Measurements from ENCODE around the gene COX4I2.

Gene COX4I2

DNA sequence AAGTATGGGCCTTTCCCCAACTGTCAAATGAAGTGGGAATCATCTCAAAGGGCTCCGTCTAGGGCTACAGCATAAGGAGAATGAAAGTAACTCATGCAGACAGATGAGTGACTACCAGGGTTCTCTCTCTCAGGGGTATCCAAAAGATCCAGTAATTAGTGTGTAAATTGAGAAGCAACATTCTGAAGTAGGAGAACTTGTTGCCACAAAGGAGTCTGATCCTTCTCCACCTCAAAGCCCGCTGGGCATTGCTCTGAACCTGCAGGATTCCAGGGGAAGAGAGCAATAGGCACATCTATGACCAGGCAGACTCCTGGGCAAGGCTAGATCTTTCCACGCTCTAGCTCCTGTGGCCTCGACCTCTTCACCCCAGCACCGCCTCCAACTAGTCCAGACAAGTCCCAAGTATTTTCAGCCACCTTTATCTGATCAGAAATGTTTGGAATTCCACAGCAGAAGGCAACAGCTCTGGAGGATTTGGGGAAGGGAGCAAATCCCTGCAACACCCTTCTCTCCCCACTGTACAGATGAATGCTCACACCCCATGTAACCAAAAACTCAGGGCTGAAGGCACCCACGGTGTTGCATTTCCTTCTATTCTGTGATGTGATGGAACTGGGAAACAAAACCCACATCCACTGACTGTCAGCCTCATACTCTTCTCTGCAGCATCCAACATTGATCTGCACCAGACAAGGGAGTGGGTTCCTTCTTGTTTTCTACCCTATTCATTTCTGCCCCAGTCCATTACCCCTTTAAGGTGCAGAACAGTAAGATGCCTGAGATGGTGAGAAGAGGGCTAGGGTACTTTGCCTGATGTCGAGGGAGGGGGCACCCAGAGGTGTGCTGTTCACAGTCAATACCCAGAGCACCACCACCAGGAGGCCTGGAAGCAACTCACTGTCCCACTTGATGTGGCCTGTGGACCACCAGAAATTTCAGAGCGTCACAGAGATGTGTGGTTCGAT lies 41.0 kb downstream of the COX4I2 start:
- no peak for DNase-seq

- no peak for DNase-seq
These were observed 41.9 kb downstream of the COX4I2 start for GRCh38 chr20:31679357-31680285.

DNA sequence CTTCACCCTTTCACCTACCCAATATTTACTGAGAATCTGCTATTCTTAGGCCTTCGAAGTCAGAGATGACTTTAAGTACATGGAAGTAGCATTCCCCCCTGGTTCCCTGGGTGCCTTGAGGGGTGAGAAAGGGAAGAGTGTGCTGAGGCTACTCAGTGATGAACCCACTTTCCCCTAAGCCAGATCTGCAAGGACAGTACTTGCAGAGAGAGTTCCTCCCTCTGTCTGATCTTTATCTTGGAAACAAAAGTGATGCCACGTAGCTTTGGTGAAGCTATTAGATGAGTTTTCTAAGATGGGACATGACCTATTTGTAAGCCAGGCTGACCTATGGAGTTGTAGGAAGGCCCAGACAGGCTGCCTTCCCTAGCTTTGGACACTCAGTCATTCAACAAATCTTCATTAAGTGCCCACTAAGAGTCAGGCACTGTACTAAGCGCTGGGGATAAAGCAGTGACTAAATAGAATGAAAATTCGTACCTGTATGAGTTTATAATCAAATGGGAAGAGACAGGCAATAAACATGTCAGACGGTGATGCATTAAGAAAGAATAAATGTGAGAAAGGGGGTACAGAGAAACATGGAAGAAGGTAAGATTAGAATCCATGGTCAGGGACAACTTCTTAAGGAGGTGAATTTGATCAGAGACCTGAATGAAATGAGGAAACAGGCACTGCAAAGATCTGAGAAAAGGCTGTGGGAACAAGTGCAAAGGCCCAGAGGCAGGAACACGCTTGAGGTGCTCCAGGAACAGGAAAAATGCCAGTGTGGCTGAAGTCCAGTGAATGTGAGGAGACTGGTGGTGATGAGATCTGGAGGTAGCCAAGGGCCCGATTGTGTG lies 42.8 kb downstream of the COX4I2 start:
- DNase-seq, result no peak

- DNase-seq, result no peak
These were observed 43.5 kb downstream of the COX4I2 start for GRCh38 chr20:31681128-31681727.

GRCh38 chr20:31681769-31682168 lies 44.1 kb downstream of the COX4I2 start:
- DNase-seq, result no peak

GRCh38 chr20:31682352-31682751 lies 44.6 kb downstream of the COX4I2 start:
- no peak for DNase-seq

DNA sequence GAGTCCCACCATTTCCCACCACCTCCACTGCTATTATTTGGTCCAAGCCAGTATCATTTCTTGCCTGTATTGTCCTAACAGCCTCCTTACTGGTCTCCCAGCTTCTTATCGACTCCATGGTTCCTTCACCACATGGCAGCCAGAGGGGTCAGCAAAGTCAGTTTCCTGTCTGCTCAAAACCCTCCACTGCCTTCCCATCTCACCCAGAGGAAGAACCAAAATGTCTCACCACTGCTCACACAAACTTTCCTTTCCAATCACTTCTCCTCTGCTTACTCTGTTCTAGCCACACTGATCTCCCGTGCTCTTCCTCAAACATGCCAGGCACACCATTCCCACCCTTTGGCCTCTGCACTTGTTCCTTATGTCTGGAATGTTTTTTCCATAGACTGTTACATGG lies 45.2 kb downstream of the COX4I2 start:
- no peak for DNase-seq

DNA sequence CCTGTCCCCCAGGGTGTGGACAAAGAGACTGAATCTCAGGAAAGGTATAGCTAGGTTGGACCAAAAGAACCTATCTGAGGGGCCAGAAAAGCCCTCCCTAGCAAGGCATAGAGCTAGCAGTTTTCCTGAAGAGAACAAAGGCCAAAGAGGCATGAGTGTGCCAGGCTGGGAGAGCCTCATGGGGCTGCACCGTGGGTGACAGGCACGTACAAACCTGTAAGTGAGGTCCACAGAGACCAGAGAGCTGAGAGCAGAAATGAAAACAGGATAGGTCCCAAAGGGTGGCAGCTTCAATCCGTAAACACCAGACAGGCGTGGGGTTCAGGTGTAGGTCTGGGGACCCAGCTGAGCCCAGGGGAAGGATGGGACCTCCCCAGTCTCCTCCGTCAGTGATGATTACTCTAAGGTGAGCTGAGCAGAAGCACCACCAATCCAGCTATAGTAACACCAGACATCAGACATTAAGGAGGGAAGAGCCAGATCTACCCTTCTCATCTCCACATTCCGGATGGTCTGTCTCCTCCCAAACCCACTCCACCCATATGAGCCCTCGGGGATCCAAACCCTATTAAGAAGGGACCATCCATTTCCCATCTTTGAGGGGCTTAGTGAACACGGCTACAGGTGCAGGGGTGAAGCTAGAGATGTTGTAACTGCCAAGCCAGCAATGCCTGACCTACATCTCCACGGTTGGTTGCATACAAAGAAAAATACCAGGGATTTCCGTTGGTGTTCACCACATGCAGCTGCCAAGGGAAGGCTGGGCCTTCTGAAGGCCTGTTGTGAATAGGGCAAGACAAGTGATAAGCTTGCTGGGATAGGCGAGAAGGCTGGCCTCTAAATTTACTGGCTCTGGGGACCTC lies 46.7 kb downstream of the COX4I2 start:
- no peak for DNase-seq

GRCh38 chr20:31685853-31686643 lies 48.3 kb downstream of the COX4I2 start:
- DNase-seq, result no peak

DNA sequence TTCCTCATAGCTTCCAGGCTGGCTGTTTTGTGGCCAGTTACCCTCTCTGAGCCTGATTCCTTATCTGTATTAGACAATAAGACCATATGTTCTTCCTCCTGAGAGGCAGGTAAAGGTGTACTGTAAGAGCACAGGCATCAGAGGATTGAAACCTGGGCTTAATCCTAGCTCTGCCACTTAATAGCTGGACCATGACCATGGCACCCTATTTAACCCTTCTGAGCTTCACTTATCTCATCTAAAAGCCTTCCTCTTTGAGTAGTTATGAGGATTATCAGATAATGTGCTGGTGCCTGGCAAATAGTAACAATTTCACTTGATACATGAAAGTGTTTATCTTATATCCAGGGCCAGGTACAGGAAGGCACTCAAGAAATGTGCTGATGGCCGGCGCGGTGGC lies 50.1 kb downstream of the COX4I2 start:
- DNase-seq, result no peak

DNA sequence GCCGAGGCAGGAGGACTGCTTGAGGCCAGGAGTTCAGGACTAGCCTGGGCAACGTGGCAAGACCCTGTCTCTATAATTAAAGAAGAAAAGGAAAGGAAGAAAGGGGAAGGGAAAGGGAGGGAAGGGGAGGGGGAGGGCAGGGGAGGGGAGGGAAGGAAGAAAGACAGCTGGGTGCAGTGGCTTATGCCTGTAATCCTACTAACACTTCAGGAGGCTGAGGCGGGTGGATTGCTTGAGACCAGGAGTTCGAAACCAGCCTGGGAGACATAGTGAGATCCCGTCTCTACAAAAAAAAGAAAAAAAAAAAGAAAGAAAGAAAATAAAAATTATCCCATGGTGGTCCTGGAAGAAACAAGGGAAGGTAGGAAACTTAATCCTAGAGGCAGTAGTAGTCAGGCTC lies 51.4 kb downstream of the COX4I2 start:
- DNase-seq, result no peak

DNA sequence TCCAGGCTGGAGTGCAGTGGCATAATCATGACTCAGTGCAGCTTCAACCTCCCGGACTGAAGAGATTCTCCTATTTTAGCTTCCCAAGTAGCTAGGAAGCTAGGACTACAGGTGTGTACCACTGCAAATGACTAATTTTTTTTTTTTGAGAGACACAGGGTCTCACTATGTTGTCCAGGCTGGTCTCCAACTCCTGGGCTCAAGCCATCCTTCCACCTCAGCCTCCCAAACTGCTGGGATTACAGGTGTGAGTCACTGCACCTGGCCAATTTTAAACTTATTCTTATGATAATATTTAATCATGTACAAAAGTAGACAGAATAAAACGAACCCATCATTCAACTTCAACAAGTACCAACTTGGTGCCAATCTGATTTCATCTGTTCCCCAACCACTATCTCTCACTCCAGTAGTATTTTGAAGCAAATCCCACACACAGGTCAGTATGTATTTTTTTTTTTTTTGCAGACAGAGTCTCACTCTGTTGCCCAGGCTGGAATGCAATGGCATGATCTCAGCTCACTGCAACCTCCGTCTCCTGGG lies 52.5 kb downstream of the COX4I2 start:
- DNase-seq, result no peak

DNA sequence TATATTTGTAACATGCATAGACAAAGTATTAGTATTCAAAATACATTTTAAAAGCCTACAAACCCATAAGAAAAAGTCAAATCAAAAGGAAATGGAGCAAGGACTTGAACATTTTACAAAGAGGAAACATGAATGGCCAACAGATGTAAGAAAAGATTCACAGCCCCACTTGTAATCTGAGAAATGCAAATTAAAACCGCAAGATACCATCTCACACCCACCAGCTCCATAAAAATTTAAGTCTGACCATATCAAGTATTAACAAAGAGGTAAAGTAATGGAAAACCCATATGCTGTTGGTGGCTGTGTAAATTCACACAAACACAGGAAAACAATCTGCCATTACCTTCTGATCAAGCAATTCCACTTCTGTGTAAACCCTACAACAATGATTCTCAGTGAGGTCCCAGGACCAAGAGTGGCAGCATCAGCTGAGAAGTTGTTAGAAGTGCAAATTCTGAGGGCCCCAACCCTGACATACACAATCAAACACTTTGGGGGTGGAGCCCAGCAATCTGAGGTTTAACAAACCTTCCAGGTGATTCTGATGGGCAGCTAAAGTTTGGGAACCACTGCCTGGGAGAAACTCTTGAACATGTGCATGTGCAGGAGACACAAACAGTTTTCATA lies 54.0 kb downstream of the COX4I2 start:
- DNase-seq, result no peak

- no peak for DNase-seq
These were observed 55.7 kb downstream of the COX4I2 start for GRCh38 chr20:31693402-31693801.

- peak; percentile 23 for DNase-seq
These were observed 56.4 kb downstream of the COX4I2 start for GRCh38 chr20:31693987-31694661.

All from NCI-H1105 treated with DMSO at 0.1 percent for 48 hours (cell line).